ENCODE measurements around the gene SLAMF9.

The SLAMF9 gene

DNA sequence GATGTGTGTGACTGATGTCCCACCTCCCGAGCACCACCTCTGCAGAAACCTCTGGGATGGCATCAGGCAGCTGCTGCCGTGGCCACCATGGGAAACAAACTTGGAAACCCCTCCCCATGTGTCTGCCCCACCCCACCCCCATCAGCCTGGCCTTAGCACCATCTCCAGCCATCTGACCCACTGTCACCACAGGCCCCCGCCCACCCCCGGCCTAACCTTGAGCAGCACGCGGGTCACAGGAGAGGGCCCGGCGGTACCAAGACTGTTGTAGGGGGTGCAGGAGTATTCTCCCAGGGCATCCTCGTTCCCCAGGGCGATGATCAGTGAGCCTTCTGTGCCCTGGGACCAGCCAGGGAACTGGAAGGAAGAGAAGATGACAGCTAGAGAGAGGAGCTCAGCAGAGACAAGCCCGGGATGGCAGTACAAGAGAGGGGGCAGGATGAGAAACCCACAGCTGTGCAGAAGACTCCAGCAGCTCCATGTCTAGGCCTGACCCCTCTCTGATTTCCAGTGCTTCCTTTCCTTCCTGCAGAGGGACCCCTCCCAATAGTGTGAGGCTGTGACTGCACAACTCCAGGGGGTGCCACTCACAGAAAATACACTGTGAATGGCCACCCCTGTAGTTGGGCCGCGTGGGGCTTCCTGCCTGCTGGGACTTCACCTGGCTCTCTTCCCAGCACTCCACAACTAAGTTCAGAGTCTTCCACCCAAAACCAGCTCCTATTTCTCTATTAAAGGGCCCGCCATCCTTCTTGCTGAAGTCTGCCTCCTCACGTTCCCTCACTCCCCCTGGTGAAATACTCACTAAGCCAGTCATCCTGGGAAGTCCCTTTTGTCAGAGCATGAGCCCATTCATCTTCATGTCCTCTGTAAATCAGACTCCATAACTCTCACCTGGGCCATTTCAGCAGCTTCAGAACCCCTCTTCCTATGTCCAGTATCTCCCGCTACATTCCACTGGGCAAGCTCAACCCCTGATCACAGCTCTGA lies 21.4 kb downstream of the SLAMF9 start:
- DNase-seq, result no peak

DNA sequence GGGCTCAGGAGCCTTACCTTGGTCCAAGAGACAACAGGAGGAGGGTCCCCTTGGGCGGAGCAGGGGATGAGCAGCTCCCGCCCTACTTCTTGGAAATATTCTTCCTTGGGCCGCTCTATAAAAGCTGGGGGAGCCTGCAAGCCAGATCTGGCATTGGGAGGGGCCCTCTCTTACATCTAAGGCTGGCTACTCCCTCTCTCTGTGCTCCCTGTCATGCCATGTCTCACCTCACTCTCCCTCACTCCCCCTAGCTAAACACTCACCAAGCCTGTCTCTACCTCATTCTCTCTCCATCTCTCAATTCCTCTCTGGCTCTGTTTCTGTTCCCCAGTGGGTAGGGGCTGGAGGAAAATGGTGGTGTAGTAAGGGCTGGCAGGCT lies 22.3 kb downstream of the SLAMF9 start:
- DNase-seq, result no peak

DNA sequence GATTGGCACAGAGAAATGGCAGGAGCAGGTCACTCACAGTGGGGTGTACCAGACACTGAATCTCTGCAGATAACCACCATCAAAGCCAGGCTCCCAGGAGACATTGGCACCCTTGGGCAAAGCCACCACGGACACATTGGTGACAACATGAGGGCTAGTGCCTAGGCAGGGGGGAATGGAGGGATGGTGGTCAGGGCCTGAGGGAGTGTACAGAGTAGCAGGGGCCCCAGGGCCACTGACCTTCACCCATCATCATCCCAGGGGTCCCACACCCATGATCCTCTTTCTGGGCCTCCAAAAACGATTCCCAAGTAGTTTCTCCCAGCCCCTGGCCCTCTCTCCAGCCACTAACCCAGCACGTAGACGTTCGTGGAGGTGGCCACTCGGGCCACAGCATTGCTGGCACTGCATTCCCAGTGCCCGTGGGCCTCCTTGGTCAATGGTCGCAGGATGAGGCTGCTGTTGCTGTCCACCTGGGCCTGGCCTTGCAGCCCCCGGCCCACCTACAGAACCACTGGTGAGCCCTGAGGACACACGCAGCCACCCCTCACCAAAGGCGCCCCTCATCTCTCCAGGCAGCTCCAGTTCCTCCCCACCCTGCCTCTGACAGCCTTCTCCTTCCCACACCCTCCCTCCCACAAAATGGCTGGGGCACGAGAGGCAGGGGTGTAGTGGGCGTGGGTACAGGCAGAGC lies 22.8 kb downstream of the SLAMF9 start:
- DNase-seq, result no peak

DNA sequence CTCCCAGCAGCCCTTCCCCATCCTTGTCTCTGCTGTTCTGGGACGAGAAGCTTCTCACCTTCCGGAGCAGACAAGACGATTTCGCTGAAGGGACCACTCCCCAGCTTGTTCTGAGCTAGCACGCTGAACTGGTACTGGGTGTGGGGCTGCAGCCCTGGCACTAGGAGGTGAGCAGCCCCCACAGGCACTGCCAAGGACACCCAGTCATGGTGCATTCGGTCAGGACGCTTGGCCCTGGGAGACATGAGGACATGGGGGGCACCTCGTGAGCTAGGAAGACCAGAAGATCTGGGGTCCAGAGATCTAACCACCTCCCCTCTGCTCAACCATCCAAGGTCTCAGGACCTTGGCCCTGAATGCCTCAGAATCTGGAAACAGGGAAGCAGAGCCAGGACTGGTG lies 23.4 kb downstream of the SLAMF9 start:
- no peak for DNase-seq

DNA sequence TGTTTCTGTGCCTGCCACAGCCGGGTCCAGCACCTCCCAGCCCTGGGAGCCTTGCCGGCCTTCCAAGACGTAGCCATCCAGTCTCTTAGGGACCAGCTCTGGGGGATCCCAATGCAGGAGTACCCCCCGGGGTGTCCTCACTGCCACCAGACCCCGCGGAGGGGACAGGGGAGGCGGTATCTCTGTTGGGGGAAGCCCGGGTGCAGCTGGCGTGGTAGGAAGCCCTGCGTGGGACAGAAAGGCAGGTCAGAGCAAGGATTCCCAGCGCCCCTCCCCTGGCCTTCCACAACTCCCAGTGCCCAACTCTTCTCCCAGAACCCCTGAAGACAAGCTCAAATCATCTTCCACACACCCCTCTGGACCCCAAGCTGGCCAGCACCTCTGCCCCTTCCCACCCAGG lies 23.8 kb downstream of the SLAMF9 start:
- no peak for DNase-seq

DNA sequence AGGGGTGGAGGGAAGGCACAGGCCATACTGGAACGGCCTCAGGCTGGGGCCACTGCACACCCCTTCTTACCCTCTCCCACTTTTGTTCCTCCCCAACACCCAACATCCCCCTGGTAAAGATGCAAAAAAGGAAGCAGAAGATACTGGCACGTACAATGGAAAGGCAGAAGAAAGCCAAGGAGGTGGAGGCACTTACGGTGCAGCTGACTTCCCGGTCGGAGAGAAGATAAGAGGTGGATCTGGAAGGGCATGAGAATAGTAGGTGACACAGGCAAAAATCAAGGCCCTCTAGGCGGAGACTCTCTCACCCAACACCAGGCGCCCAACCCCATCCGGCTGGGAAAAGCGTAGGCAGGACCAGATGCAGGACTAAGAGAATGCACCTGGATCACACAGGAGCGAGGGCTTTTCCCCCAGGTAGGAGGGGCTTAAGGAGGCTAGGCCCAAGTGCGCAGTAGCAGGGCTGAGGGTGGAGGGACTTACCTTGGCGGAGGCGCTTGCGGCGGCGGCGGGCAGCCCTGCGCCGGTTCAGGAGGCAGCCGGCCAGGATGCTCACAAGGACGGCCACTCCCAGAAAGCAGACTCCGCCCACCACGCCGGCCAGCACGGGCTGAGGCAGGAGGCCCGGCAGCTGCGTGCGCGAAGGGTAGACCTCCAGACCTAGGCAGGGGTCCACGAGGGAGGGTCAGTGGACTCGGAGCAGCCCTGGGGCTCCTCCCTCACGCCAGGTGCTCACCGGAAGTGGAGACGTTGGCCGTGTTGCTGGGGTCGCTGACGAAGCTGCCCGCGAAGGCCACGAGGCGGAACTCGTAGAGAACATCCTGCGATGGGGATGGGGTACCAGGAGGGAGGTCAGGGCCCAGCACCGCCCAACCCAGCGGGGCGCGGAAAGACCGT lies 24.6 kb downstream of the SLAMF9 start:
- DNase-seq, result no peak

DNA sequence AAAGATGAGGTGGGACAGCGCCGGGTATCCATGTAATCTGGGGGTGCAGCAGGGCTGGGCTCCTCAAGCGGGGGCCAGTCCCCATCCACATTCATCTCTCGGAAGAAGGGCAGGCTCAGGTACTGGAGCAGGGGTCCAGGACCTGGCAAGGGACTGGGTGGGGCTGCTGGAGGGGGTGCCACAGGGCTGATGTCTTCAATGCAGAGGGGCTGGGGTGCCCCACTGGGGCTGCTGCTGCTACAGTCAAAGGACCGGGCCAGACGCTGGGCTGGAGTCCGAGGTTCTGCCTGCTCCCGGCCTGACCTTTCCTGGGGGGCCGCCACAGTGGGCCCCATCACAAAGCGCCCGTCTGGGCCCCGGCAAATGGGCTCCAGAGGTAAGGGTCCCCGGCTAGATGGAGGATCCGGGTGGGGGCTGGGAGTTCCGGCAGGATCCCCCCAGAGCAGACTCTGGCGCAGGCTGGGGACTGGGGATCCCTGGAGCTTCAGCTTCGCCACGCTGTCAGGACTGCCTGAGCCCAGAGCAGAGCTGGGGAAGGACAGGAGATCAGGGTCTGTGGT lies 25.5 kb downstream of the SLAMF9 start:
- DNase-seq, result no peak

DNA sequence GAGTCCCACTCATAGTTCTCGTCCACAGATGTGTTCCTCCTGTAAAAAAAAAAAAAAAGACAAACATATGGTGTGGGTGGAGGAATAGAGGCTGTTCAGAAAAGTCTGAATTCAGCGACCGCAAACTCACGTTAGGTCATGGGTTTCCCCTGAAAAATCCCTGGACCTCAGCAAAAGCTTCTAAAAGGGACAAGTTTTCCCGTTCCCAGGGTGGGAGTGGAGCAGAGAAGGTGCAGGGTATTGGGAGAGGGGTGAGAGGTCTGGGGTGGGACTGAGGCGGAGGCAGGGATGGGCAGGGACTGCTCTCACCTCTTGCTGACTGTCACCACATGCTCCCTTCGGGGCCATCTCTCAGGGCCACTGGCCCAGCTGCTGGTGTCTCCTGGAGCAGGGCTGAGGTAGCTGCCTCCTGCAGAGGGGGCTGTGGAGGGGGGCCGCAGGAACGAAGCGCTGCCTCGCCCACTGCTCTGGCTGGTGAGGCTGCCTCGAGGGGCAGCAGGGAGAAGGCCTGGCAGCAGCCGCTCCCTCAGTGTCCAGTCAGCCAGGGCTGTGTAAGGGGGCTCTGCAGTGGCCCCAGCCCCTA lies 26.1 kb downstream of the SLAMF9 start:
- DNase-seq, result no peak

DNA sequence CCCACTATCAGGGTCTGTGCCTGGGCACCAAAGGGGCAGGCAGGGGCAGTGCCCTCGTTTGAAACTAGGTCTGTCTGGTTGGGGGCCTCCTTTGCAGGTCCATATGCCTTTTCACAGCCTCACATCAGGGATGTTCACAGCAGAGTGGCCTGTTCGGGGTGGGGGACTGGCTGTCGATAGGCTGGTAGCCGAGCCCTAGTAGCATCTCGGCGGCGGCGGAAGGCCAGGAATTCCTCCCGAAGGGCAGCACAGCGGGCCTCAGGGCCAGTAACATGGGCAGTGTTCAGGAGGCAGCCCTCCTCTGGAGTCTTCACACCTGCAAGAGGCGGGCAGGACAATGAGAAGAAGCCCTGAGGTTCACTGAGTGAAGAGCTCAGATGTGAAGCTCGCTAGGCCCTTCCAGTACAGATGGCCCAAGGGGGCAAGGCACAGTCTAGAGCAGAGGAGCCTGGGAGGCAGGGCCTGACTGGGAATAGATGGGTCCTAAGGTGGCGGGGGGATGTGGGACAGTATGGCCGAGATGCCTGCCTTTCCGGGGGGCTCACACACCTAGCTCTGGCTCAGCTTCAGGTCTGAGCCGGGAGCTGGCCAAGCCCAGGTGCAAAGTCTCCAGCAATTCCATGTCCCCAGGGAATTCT lies 26.7 kb downstream of the SLAMF9 start:
- no peak for DNase-seq

DNA sequence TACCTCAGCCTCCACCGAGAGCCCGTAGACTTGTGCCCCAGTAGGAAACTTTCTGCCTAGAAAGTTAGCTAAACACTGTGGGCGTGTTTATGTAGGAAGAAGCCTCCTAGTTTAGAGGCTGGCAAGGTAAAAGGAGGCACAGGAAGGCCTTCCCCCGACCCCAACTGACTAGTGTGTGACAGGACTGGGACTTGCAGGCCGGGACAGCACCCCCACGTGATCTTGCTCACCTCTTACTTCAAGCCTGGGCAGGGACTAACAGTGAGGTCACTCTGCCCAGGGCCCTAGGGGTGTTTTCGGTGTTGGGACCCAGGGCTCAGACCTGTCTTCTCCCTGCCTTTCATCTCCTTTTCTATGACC lies 28.3 kb downstream of the SLAMF9 start:
- no peak for DNase-seq

DNA sequence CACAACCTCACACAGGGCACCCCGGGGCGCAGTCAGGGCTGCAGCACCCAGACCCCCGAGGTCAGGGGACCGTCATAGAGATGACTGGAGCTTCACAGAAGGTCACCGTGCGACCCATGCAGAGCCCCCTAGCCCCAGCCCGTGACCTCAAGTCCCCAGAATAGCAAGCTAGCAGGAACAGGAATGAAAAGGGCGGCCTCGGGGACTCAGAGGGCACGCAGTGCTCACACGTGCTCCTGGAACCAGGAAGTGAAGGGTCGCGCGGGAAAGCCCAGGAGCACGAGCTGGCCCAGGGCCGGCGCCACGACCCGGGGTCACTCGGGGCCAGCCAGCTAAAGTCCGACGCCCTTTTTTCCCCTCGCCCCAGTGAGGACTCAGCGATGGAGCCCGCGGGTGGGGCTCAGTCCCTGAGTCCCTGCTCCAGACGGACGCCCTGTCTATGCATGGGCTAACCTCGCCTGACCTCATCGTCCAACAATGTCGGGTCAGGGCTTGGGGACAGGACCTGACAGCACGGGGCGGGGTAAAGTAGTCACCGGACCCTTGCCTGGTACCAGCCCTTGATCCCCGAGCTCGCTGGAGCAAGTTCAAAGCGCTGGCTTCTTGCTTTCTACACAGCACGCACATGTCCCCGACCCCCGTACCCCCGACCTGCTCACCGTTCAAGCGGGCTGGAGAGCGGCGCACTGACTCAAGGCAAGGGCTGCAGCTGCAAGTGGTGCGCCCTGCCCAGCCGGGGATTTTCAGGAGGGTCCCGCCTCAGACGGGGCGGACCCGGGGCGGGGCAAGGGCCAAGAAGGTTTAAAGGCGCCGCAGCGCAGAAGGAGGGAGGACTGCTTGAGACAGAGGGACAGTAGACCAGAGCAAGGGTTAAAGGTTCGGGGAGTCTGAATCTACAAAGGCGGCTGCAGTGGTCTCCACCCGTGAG lies 29.0 kb downstream of the SLAMF9 start, which contains the start of gene TAGLN2:
TAGLN2 (minus strand) TSS at position 717 of the 928 bp plus-strand sequence. CDS start 4,998 bp downstream, outside the sequence.
- peak; percentile 75 for DNase-seq

DNA sequence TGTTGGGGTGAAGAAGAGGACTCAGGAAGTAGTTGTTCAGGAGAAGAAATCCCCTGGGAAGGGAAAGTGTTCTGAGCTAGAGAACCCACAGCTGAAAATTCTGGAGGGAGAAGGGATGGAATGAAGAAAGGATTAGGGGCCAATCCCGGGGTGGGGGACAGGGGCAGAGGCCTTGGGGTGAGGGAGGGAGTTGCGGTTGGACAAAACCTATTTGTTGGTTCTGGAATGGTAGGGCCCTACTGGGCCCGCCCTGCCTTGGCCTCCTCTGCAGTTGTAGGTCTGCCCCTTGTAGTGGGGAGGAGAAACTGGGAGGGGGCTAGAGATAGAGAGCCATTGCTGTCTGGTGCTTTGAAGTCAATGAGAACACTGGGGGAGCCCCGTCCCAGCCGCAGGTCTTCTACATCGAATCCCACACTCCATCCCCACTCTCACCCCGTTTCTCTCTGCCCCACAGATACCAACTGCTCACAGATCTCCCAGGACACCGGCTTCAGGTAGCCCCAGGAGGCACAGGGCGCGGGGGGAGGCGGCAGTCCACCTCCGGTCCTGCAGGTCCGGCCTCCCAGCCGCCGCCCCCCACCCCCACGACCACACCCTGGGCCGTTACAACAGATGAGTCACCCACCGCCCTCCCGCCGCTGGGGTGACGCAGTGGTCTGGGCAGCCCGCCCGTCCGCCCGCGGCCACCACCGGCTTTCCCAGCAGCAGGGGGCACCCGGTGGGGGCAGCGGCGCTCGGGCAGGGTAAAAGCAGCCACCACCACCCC lies 29.8 kb downstream of the SLAMF9 start:
- DNase-seq, result peak; percentile 79

DNA sequence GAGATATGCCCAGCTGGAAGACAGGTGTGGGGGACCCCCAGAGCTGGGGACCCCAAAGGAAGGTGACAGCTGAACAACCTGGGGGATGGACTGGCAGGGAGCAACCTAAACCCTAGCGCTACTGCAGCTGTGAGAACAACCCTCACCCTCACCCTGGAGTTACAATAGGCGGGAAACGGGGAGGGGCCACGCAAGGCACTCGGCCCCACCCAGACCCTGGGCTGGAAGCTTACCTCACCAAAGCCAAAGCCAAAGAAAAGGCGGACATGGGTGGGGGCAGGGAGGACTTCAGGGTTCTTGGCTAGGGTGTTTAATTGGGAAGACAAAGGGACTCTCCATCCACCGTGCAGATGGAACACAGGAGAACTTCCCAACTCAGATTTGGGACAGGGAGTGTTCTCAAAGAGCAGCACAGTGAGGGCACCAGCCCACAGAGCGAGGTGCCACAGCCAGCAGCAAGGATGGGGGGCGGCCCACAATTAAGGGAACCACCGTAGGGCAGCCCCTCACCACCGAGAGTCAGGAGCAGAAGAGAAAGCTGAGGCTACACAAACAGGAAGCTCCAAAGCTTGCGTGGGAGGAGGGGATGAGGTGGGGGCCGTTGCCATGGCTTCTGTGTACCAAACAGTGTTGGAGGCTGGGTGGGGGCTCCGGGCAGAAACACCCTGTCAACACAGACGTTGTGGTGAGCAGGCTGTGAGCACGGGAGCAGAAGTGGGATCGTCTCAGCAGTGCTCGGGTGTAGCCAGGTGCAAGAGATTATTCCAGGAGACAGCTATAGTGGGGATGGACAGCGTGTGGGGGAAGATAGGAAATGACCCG lies 30.6 kb downstream of the SLAMF9 start:
- DNase-seq, result peak; percentile 68

DNA sequence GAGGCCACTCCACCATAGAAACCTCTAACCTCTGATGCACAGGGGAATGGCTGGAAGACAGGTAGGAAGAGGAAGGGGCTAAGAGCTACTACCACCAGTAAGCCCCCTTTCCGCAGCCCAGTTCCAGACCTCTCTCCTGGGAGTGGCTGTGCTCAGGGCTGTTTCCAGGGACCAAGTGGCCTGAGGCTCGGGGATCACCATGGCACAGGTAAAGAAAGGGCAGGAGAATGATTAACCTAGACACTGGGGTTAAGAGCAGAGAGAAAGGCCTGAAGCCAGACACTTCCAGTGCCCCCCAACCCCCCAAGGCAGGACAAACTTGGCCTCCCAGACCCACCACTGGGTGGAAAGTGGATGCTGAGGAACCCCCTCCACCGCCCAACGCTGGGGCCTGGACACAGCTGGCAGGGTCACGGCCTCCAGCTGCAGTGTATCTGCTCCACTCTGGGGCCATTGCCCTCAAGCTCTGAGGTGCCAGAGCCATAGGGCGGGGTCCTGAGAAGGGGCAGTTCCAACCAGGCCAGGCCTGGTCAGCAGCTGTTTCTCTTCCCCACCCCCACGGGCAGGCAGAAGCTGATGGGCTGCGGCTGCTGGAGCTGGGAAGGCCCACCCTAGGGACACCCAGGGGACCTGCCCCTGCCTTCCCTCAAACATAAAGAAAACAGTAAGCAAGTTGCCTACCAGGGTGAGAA lies 31.4 kb downstream of the SLAMF9 start:
- peak; percentile 13 for DNase-seq

DNA sequence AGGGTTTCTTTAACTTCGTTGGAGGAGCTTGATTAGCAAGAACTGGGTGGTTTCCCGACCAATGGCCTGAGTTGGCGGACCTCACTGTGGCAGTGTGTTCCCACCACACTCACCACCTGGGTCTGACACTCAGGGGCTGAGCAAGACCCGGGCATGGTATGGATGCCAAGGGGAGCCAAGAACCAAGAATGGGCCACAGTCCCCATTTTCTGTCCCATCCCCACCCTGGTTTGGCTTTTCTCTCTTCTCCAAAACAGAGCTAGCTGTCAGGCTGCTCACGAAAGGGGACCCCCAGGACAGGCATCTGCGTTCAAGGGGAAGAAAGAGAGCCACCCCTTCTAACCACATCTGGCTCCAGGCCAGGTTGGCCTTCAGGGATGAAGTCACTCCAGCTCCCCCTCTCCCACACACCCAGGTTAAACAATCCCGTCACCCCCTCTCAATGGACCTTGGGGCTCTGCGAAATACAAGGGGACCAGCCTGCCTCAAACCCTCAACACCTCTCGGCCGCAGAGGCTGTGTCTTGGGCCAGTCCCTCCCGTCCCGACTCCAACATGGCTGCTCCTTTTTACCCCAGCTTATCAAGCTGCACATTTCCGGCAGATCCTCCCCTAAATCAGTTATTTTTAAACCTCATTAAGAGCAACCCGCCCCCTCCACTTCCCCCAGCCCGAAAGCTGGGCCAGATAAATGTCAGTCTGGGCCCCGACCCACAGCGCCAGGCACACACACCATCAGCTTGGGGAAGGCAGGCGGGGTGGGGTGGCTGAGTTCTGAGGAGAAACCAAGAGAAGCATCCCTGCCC lies 32.1 kb downstream of the SLAMF9 start:
- no peak for DNase-seq

DNA sequence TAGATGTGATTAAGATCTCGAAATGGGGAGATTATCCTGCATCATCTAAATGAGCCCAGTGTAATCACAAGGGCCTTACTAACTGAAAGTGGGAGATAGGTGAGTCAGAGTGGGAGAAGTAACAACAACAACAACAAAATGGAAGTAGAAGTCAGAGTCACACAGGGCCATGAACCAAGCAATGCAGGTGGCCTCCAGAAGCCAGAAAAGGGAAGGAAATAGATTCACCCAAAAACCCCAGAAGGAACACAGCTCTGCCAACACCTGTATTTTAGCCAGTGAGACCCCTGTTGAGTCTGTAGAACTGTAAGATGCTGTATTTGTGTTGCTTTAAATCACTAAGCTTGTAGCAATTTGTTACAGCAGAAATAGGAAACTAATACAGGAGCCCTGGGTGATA lies 32.8 kb downstream of the SLAMF9 start:
- DNase-seq, result no peak

DNA sequence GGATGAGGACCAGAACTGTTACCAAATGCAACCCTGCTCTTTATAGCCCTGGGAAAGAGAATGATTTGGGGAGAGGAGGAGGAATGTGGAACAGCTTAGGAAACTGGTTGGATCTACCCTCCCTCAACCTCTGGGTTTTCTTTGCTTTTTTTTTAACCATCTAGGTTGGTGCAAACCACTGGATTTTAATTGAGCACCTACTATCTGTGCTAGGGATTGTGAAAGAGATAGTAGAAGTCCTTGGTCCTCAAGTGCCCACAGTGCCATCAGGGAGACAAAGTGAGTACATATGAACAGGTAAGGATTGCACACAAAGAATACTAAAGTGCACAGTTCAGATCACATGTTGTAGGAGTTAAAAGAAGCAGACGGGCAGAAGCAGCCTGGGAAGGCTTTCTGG lies 33.4 kb downstream of the SLAMF9 start:
- DNase-seq, result no peak
